Activated T-cell treated with anti-CD3 and anti-CD28 coated beads, Interleukin-2, amount 50 U/mL, for 24 hours (primary cell): Measurements from ENCODE around the gene POLRMT.
A peak's percentile ranks its signal among the peaks of the same experiment; 100 is the strongest.

ENCODE experiments used
- DNase-seq: peaks from one replicate; pipeline ENCODE4 v3.0.0-alpha.2; 2020
- H3K27ac Mint-ChIP-seq: 2 replicates; pipeline ENCODE4 v1.8.0; 2020; ENCODE audit warnings: mild to moderate bottlenecking, mixed read lengths
- H3K27me3 Mint-ChIP-seq: 2 replicates; pipeline ENCODE4 v1.8.0; 2020; ENCODE audit warnings: mixed read lengths
- H3K36me3 Mint-ChIP-seq: 2 replicates; pipeline ENCODE4 v1.8.0; 2020; ENCODE audit warnings: low read depth, mixed read lengths
- H3K4me1 Mint-ChIP-seq: 2 replicates; pipeline ENCODE4 v1.8.0; 2020; ENCODE audit warnings: low read depth, mixed read lengths
- H3K4me3 Mint-ChIP-seq: 2 replicates; pipeline ENCODE4 v1.8.0; 2020; ENCODE audit warnings: mild to moderate bottlenecking, moderate library complexity, mixed read lengths
- H3K9me3 Mint-ChIP-seq: 2 replicates; pipeline ENCODE4 v1.8.0; 2020; ENCODE audit warnings: mixed read lengths

The POLRMT gene

DNA sequence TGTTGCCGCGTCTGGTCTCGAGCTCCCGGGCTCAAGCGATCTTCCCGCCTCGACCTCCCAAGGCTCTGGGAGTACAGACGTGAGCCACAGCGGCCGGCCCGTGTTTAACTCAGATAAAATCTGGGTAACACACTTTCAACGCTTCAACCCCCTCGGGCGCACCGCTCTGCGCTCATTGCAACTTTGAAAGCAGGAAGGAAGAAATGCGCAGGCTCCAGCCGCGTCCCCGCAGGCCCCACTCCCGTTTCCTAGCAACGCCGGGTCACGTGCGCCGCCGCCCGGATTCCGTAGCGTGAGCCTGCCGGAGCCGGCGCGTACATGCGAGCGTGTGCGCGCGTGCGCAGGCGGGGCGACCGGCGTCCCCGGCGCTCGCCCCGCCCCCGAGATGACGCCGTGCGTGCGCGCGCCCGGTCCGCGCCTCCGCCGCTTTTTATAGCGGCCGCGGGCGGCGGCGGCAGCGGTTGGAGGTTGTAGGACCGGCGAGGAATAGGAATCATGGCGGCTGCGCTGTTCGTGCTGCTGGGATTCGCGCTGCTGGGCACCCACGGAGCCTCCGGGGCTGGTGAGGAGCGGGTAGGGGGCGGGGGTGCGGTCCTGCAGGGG is 61.1 kb downstream of the POLRMT start, which contains the start of gene BSG:
Gene BSG, plus strand, starts transcription at position 457 of the 603 bp plus-strand sequence. Its CDS starts 39 bp downstream, at position 496.
- Mint-ChIP-seq H3K36me3 (peaks cover 20% of the 10 kb centered on the region), H3K4me1 (peaks cover 43% of the 10 kb centered on the region), H3K9me3 (no peaks in the 10 kb centered on the region), H3K27me3 (no peaks in the 10 kb centered on the region), H3K4me3 (peak within 1 kb of the TSS; percentile 88), H3K27ac (peak within 1 kb of the TSS; percentile 95)
- peak; percentile 97 for DNase-seq

DNA sequence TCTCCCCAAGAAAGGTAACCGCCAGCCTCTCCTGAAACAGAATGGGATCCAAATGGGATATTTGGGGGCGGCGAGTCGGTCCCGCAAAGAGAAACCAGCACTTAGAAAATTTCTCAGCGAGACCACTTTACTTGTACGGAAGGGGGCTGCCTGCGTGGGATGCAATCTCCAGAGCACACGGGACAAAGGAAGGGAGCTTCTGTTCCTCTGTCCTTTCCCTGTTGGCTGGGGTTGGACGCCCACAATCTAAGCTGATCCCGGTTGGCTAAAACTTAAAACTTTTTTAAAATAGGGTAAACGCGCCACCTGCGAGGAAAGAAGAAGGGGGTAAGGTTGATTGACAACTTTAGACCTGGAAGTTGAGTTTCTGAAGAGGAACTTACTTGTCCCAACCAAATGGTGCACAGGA is 61.8 kb downstream of the POLRMT start:
- Mint-ChIP-seq H3K9me3 (no peaks in the 10 kb centered on the region), H3K4me1 (peaks cover 39% of the 10 kb centered on the region), H3K27ac (peak overlapping the region; percentile 92), H3K36me3 (peaks cover 17% of the 10 kb centered on the region), H3K27me3 (no peaks in the 10 kb centered on the region), H3K4me3 (peak overlapping the region; percentile 84)
- DNase-seq = no peak

DNA sequence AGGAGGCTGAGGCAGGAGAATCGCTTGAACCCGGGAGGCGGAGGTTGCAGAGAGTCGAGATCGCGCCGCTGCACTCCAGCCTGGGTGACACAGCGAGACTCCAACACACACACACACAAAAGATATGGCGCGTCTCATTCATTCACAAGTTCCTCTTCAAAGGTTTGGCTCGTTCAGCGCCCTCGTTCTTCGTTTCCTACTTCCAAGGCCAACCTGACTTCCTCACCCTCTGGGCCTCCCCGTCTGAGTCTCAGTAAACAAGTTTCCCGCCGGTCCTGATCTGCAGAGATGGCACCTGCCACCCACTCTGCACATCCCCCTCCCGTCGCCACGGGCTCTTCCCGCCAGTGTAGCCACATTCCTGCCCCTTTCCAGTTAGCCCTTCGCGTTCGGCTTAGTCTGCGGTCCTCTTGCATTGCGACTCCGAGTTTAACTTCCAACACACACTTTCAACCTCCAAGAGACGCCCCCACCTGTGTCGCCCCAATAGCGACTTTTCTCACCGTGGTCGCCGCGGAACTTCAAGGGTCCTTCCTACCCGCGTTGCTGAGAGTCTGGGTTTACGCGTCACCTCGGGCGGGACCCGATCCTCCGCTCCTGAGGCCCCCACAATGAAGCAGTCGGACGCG is 62.3 kb downstream of the POLRMT start:
- Mint-ChIP-seq H3K36me3 (peaks cover 14% of the 10 kb centered on the region), H3K4me3 (peak overlapping the region; percentile 84), H3K4me1 (peaks cover 37% of the 10 kb centered on the region), H3K9me3 (no peaks in the 10 kb centered on the region), H3K27me3 (no peaks in the 10 kb centered on the region), H3K27ac (peak overlapping the region; percentile 92)
- DNase-seq = peak; percentile 68

DNA sequence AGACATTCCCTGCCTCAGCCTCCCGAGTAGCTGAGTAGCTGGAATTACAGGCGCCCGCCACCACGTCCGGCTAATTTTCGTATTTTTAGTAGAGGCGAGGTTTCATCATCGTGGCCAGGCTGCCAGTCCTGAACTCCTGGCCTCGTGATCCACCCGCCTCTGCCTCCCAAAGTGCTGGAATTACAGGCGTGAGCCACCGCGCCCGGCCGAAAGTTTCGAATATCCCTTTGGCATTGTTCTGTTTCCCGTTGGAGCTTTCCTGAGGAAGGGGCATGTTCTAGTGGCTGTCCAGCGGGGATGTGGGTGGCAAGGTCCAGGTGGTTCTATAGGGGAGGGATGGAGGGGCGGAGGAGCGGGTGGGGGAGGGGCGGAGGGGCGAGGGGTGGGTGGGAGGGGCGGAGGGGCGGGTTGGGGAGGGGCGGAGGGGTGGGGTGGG is 63.1 kb downstream of the POLRMT start:
- peaks cover 33% of the 10 kb centered on the region for H3K4me1 Mint-ChIP-seq
- no peak for DNase-seq
- H3K9me3 Mint-ChIP-seq = no peaks in the 10 kb centered on the region
- peak overlapping the region; percentile 50 for H3K4me3 Mint-ChIP-seq
- H3K36me3 Mint-ChIP-seq = peaks cover 14% of the 10 kb centered on the region
- H3K27ac Mint-ChIP-seq = peak overlapping the region; percentile 87
- H3K27me3 Mint-ChIP-seq = no peaks in the 10 kb centered on the region

DNA sequence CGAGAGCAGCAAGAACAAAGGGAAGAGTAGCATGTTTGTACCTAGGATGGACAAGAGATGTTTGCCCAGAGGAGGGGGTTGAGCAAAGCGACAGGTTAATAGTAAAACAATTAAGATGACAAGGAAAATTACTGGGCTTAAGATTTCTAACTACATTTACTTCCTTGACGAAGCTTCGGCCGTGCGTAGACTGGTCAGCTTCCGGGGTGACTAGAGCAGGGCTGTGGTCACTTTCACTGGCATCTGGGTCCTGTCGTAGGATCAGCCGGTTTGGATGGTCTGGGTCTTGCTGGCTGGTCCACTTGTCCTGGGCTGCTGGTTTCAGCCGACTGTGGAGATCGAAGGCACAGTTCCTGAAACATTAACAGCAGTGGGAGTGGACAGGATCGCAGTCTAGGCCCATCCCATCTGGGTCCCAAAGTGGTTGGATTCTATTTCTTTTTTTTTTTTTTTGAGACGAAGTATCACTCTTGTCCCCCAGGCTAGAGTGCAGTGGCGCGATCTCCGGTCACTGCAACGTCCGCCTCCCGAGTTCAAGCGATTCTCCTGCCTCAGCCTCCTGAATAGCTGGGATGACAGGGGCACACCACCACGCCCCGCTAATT is 65.9 kb downstream of the POLRMT start:
- Mint-ChIP-seq H3K9me3 (no peaks in the 10 kb centered on the region), H3K27ac (no peak overlapping the region), H3K36me3 (no peaks in the 10 kb centered on the region), H3K4me1 (peaks cover 15% of the 10 kb centered on the region), H3K4me3 (no peak overlapping the region), H3K27me3 (no peaks in the 10 kb centered on the region)
- no peak for DNase-seq
